ENCODE data around the gene DEPDC7.

Gene DEPDC7

GRCh38 chr11:32987851-32988250 lies 27.8 kb upstream of the DEPDC7 start:
- H3K4me3 ChIP-seq (replicated peaks in 1 of 2; ENCODE audit: low read depth in 2 of 2, low read length in 2 of 2) = no peak overlapping the region
- TF ChIP-seq CTCF (IDR thresholded peaks at IDR 0.05; ENCODE audit: low read depth, low read length) = no peak
- DNase-seq (ENCODE audit: low read depth in 2 of 2) = no peak

- TF ChIP-seq CTCF (IDR thresholded peaks at IDR 0.05; ENCODE audit: low read depth, low read length) = no peak
- no peak overlapping the region for H3K4me3 ChIP-seq (replicated peaks in 1 of 2; ENCODE audit: low read depth in 2 of 2, low read length in 2 of 2)
- DNase-seq (ENCODE audit: low read depth in 2 of 2) = no peak
Measured at GRCh38 chr11:32990481-32990880, 25.2 kb upstream of the DEPDC7 start.

GRCh38 chr11:32991427-32991826 lies 24.3 kb upstream of the DEPDC7 start:
- no peak for TF ChIP-seq CTCF (IDR thresholded peaks at IDR 0.05; ENCODE audit: low read depth, low read length)
- no peak overlapping the region for H3K4me3 ChIP-seq (replicated peaks in 1 of 2; ENCODE audit: low read depth in 2 of 2, low read length in 2 of 2)

GRCh38 chr11:32991898-32992297 lies 23.8 kb upstream of the DEPDC7 start:
- TF ChIP-seq CTCF (IDR thresholded peaks at IDR 0.05; ENCODE audit: low read depth, low read length) = no peak
- DNase-seq (ENCODE audit: low read depth in 2 of 2) = no peak
- H3K4me3 ChIP-seq (replicated peaks in 1 of 2; ENCODE audit: low read depth in 2 of 2, low read length in 2 of 2) = no peak overlapping the region

More at GRCh38 chr11:32991427-32991826, 24.3 kb upstream of the DEPDC7 start:
- DNase-seq (ENCODE audit: low read depth in 2 of 2) = no peak

- peak; percentile 89 to 90 for DNase-seq (ENCODE audit: low read depth in 2 of 2)
- TF ChIP-seq CTCF (IDR thresholded peaks at IDR 0.05; ENCODE audit: low read depth, low read length) = no peak
- no peak overlapping the region for H3K4me3 ChIP-seq (replicated peaks in 1 of 2; ENCODE audit: low read depth in 2 of 2, low read length in 2 of 2)
Measured at GRCh38 chr11:33000181-33000580, 15.5 kb upstream of the DEPDC7 start.

- H3K4me3 ChIP-seq (replicated peaks in 1 of 2; ENCODE audit: low read depth in 2 of 2, low read length in 2 of 2) = no peak overlapping the region
- no peak for DNase-seq (ENCODE audit: low read depth in 2 of 2)
- no peak for TF ChIP-seq CTCF (IDR thresholded peaks at IDR 0.05; ENCODE audit: low read depth, low read length)
Measured at GRCh38 chr11:33001281-33001680, 14.4 kb upstream of the DEPDC7 start.

Data from cardiac fibroblast (primary cell).